Measurements from ENCODE around the gene DPRX. TPM values are rescaled to one million over a fixed set of nuclear protein-coding genes. Genes with fewer than 3 reads are reported as not detected.
A peak's percentile ranks its signal among the peaks of the same experiment; 100 is the strongest.
"Not testable (repeated sequence)": the region's sequence is repeated elsewhere in the genome, so short reads cannot be mapped to it uniquely, and the experiment has no call there.

DPRX gene
- total RNA-seq, 1 donor from 2014 or later = not detected

DNA sequence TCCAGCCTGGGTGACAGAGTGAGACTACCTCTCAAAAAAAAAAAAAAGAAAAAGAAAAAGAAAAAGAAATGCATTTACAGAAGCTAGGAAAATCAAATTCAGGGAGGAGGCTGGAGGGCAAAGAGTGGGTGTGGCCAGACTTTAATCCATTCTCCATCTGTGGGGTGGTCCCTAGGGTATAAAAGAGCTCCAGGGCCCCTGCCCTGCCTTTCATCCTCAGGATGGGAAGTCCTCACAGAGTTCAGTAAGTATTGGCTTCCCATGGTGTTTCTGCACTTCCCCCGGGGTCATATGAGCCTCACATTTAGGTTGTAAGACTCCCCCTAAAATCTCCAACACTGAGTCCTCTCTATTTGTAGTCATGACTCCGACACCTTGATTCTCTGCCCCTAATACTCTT is 33.0 kb downstream of the DPRX start:
- TF ChIP-seq, protein P1, sequence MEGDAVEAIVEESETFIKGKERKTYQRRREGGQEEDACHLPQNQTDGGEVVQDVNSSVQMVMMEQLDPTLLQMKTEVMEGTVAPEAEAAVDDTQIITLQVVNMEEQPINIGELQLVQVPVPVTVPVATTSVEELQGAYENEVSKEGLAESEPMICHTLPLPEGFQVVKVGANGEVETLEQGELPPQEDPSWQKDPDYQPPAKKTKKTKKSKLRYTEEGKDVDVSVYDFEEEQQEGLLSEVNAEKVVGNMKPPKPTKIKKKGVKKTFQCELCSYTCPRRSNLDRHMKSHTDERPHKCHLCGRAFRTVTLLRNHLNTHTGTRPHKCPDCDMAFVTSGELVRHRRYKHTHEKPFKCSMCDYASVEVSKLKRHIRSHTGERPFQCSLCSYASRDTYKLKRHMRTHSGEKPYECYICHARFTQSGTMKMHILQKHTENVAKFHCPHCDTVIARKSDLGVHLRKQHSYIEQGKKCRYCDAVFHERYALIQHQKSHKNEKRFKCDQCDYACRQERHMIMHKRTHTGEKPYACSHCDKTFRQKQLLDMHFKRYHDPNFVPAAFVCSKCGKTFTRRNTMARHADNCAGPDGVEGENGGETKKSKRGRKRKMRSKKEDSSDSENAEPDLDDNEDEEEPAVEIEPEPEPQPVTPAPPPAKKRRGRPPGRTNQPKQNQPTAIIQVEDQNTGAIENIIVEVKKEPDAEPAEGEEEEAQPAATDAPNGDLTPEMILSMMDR (conservative IDR thresholded peaks at IDR 0.05) = no peak
- Mint-ChIP-seq H3K36me3 (no peaks in the 10 kb centered on the region), H3K9me3 (no peaks in the 10 kb centered on the region), H3K27me3 (no peaks in the 10 kb centered on the region), H3K4me3 (no peak overlapping the region), H3K27ac (no peak overlapping the region), H3K4me1 (ENCODE audit: unreplicated experiment) (peaks cover 3% of the 10 kb centered on the region)
- DNase-seq (ENCODE audit: extremely low spot score, unreplicated experiment) = no peak

- H3K4me3 Mint-ChIP-seq; H3K27me3 Mint-ChIP-seq; H3K9me3 Mint-ChIP-seq; H3K36me3 Mint-ChIP-seq; H3K4me1 Mint-ChIP-seq (ENCODE audit: unreplicated experiment); DNase-seq (ENCODE audit: extremely low spot score, unreplicated experiment); H3K27ac Mint-ChIP-seq: not testable (repeated sequence)
Measured at GRCh38 chr19:53666331-53666730, 34.5 kb downstream of the DPRX start.

DNA sequence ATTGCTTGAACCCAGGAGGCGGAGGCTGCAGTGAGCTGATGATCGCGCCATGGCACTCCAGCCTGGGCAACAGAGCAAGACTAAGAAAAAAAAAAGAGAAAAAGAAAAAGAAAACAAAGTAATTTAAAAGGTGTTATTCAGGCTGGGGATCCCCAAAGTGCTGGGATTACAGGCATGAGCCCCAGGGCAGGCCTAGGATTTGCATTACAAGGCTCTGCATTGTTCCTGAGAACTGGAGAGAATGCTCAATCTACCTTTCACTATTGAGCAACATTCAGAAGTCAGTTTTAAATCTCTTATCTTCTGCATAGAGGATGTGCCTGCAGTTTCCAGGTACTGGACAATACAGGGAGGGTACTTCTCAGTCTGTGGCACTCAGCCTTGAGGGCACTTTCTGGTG is 37.0 kb downstream of the DPRX start:
- not testable (repeated sequence) for H3K27ac Mint-ChIP-seq; H3K4me1 Mint-ChIP-seq (ENCODE audit: unreplicated experiment); H3K9me3 Mint-ChIP-seq; H3K36me3 Mint-ChIP-seq; H3K4me3 Mint-ChIP-seq; DNase-seq (ENCODE audit: extremely low spot score, unreplicated experiment); H3K27me3 Mint-ChIP-seq

GRCh38 chr19:53670345-53670744 is 38.5 kb downstream of the DPRX start:
- Mint-ChIP-seq H3K4me3 (no peak overlapping the region), H3K27ac (no peak overlapping the region), H3K4me1 (ENCODE audit: unreplicated experiment) (no peaks in the 10 kb centered on the region), H3K9me3 (no peaks in the 10 kb centered on the region), H3K36me3 (no peaks in the 10 kb centered on the region), H3K27me3 (no peaks in the 10 kb centered on the region)
- no peak for DNase-seq (ENCODE audit: extremely low spot score, unreplicated experiment)
- TF ChIP-seq, protein P1 (conservative IDR thresholded peaks at IDR 0.05) = no peak

DNA sequence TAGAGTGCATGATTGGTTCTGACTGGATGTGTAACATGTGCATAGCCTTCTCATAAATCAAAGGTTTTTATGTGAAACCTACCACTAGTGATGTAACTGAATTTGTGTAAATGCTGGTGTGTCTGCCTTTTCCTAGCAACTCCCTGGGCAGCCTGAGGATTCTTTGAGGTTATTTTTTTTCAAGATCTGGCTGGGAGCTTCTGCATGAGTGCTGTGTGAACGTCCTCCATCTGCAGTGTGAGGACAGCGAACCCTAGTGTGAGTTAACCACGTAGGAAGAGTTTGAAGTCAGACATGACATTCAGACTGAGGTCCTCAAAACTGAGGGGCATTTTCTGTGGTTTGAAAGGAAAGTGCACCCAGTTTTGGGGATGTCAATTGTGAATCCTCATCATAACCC is 39.9 kb downstream of the DPRX start:
- Mint-ChIP-seq H3K9me3 (no peaks in the 10 kb centered on the region), H3K4me1 (ENCODE audit: unreplicated experiment) (no peaks in the 10 kb centered on the region), H3K4me3 (no peak overlapping the region), H3K27ac (no peak overlapping the region), H3K27me3 (no peaks in the 10 kb centered on the region), H3K36me3 (no peaks in the 10 kb centered on the region)
- TF ChIP-seq, protein P1 (conservative IDR thresholded peaks at IDR 0.05) = no peak
- DNase-seq (ENCODE audit: extremely low spot score, unreplicated experiment) = no peak

Small RNAs within 50 kb of the gene (microRNA-seq; reads per million reads assigned to microRNA genes)
- 0.83 reads per million for gene MIR1323
- not detected for gene MIR498
- gene MIR512-1 = not detected
- not detected for gene MIR512-2
- gene MIR515-1 = not detected
- gene MIR515-2 = not detected
- gene MIR519C = 0.83 reads per million
- not detected for gene MIR519E
- not detected for gene MIR520E
- 6.3 reads per million, percentile 24 among the genes with 10 or more reads in this experiment for gene MIR520F

Other genes with a start within 250 kb of the DPRX start
- gene ZNF765, start 236.8 kb upstream of the DPRX start, total RNA-seq (ENCODE audit: low replicate concordance) = 14.5 and 20.0 TPM in 2 replicates
- 15.3 and 18.0 TPM in 2 replicates for gene ZNF761, start 200.0 kb upstream of the DPRX start, total RNA-seq (ENCODE audit: low replicate concordance)
- gene ZNF813, start 164.3 kb upstream of the DPRX start, total RNA-seq (ENCODE audit: low replicate concordance) = 7.6 and 10.6 TPM in 2 replicates
- gene ZNF331, start 93.9 kb upstream of the DPRX start, total RNA-seq (ENCODE audit: low replicate concordance) = 13.7 and 25.7 TPM in 2 replicates
- gene NLRP12, start 192.3 kb downstream of the DPRX start, total RNA-seq (ENCODE audit: low replicate concordance) = not detected in 2 replicates
- 69.5 and 73.5 TPM in 2 replicates for gene MYADM, start 235.9 kb downstream of the DPRX start, total RNA-seq (ENCODE audit: low replicate concordance)

All from type B pancreatic cell (in vitro differentiated cells).